ENCODE data around the gene C1orf198.

Gene C1orf198

DNA sequence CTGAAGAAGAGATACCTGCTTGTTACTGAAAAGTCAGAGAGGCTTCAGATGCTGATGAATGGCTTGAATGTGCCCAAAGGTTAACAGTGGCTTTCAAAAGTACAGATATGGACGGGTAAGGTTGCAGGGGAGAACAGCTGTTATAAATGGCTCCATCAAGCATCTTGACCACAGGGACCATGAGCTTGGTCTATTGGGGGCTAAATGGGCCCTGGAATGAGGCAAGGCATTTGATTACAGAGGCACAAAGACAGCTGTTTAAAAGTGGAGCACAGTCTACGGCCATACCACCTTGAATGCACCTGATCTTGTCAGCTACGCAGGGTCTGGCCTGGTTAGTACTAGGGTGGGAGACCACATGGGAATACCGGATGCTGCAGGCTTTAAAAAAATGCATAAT, 48.3 kb downstream of the C1orf198 start:
- no peak for TF ChIP-seq EZH2phosphoT487 (IDR thresholded peaks at IDR 0.05; ENCODE audit: borderline replicate concordance, low read length)
- TF ChIP-seq, protein P1, sequence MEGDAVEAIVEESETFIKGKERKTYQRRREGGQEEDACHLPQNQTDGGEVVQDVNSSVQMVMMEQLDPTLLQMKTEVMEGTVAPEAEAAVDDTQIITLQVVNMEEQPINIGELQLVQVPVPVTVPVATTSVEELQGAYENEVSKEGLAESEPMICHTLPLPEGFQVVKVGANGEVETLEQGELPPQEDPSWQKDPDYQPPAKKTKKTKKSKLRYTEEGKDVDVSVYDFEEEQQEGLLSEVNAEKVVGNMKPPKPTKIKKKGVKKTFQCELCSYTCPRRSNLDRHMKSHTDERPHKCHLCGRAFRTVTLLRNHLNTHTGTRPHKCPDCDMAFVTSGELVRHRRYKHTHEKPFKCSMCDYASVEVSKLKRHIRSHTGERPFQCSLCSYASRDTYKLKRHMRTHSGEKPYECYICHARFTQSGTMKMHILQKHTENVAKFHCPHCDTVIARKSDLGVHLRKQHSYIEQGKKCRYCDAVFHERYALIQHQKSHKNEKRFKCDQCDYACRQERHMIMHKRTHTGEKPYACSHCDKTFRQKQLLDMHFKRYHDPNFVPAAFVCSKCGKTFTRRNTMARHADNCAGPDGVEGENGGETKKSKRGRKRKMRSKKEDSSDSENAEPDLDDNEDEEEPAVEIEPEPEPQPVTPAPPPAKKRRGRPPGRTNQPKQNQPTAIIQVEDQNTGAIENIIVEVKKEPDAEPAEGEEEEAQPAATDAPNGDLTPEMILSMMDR (IDR thresholded peaks at IDR 0.05; ENCODE audit: low read depth, low read length, poor library complexity, severe bottlenecking): no peak
- peaks cover 7% of the 10 kb centered on the region; the same call in 1 of the 2 replicates for H3K27me3 ChIP-seq (ENCODE audit: control insufficient read depth, low read length)
- no peak overlapping the region for H3K4me2 ChIP-seq (ENCODE audit: low read length)
- no peaks in the 10 kb centered on the region for H3F3A ChIP-seq (ENCODE audit: control insufficient read depth, insufficient read depth)
- H3K9me3 ChIP-seq (ENCODE audit: control insufficient read depth, insufficient read depth, low read length): no peaks in the 10 kb centered on the region
- no peaks in the 10 kb centered on the region for H4K20me1 ChIP-seq (ENCODE audit: control insufficient read depth, insufficient read depth, low read depth, low read length)
- no peaks in the 10 kb centered on the region for H3K9me2 ChIP-seq (replicated peaks; ENCODE audit: control insufficient read depth, low read length)
- H3K36me3 ChIP-seq (ENCODE audit: control insufficient read depth, low read length): no peaks in the 10 kb centered on the region
- H3K27ac ChIP-seq (ENCODE audit: low read depth, low read length): no peak overlapping the region
- H3K79me2 ChIP-seq (ENCODE audit: control insufficient read depth, low read length): no peaks in the 10 kb centered on the region
- H3K4me3 ChIP-seq (ENCODE audit: low read length): no peak overlapping the region
- no peaks in the 10 kb centered on the region for H3K4me1 ChIP-seq (ENCODE audit: control insufficient read depth, low read length)

DNA sequence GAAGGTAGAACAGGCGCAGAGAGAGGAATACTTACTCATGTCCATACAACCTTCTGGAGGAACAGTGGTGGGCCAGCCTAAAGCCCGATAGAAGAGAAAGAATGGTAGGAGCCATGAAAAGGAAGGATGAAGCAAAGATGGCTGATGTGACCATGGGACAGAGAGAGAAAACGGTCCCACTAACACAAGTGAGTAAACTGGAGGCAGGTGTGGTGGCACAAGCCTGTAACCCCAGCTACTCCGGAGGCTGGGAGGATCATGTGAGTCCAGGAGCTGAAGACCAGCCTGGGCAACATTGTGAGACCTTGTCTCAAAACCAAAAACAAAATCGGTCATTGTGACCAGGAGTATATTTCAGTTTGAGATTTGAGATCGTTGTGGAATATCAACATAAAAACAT, 49.4 kb downstream of the C1orf198 start:
- H3K4me1 ChIP-seq (ENCODE audit: control insufficient read depth, low read length): no peaks in the 10 kb centered on the region
- H3K27me3 ChIP-seq (ENCODE audit: control insufficient read depth, low read length): peaks cover 7% of the 10 kb centered on the region; the same call in 1 of the 2 replicates
- H4K20me1 ChIP-seq (ENCODE audit: control insufficient read depth, insufficient read depth, low read depth, low read length): no peaks in the 10 kb centered on the region
- H3K27ac ChIP-seq (ENCODE audit: low read depth, low read length): no peak overlapping the region
- no peaks in the 10 kb centered on the region for H3F3A ChIP-seq (ENCODE audit: control insufficient read depth, insufficient read depth)
- no peaks in the 10 kb centered on the region for H3K9me3 ChIP-seq (ENCODE audit: control insufficient read depth, insufficient read depth, low read length)
- no peaks in the 10 kb centered on the region for H3K36me3 ChIP-seq (ENCODE audit: control insufficient read depth, low read length)
- no peak overlapping the region for H3K4me3 ChIP-seq (ENCODE audit: low read length)
- no peak overlapping the region for H3K4me2 ChIP-seq (ENCODE audit: low read length)
- TF ChIP-seq, protein P1 (IDR thresholded peaks at IDR 0.05; ENCODE audit: low read depth, low read length, poor library complexity, severe bottlenecking): no peak
- TF ChIP-seq EZH2phosphoT487 (IDR thresholded peaks at IDR 0.05; ENCODE audit: borderline replicate concordance, low read length): no peak
- H3K9me2 ChIP-seq (replicated peaks; ENCODE audit: control insufficient read depth, low read length): no peaks in the 10 kb centered on the region
- no peaks in the 10 kb centered on the region for H3K79me2 ChIP-seq (ENCODE audit: control insufficient read depth, low read length)

DNA sequence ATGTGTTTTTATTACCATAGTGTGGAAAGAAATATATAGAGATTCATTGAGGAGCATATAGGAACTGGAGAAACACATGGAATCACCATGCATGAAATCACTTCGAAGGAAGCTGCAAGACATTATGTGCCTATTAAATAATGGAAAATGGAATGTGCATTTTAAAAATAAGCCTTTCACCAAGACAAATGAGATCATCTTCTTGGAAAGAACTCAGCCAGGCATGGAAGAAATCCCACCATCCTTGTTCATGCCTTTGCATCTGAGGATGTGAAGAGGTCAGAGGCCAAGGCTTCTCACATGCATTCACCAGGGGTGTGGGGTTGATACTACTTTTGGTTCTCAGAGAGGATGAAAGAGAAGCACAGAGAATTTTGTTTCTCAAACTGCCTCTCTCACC, 50.0 kb downstream of the C1orf198 start:
- Histone ChIP-seq H3K4me3 (ENCODE audit: low read length) (no peak overlapping the region), H3K9me3 (ENCODE audit: control insufficient read depth, insufficient read depth, low read length) (no peaks in the 10 kb centered on the region), H3K27me3 (ENCODE audit: control insufficient read depth, low read length) (peaks cover 7% of the 10 kb centered on the region; the same call in 1 of the 2 replicates), H3F3A (ENCODE audit: control insufficient read depth, insufficient read depth) (no peaks in the 10 kb centered on the region), H3K4me2 (ENCODE audit: low read length) (no peak overlapping the region), H3K36me3 (ENCODE audit: control insufficient read depth, low read length) (no peaks in the 10 kb centered on the region), H3K27ac (ENCODE audit: low read depth, low read length) (no peak overlapping the region), H3K79me2 (ENCODE audit: control insufficient read depth, low read length) (no peaks in the 10 kb centered on the region), H3K9me2 (replicated peaks; ENCODE audit: control insufficient read depth, low read length) (no peaks in the 10 kb centered on the region), H3K4me1 (ENCODE audit: control insufficient read depth, low read length) (no peaks in the 10 kb centered on the region), H4K20me1 (ENCODE audit: control insufficient read depth, insufficient read depth, low read depth, low read length) (no peaks in the 10 kb centered on the region)
- no peak for TF ChIP-seq EZH2phosphoT487 (IDR thresholded peaks at IDR 0.05; ENCODE audit: borderline replicate concordance, low read length)
- TF ChIP-seq, protein P1 (IDR thresholded peaks at IDR 0.05; ENCODE audit: low read depth, low read length, poor library complexity, severe bottlenecking): no peak
